CD4-positive, alpha-beta T cell treated with Interleukin-17A for 4 hours (primary cell): Measurements from ENCODE around the gene SAMD4B.

Source experiments
- DNase-seq: peaks from one replicate; pipeline ENCODE4 v3.0.0-alpha.2; 2020; ENCODE audit warnings: mixed read lengths

The SAMD4B gene

DNA sequence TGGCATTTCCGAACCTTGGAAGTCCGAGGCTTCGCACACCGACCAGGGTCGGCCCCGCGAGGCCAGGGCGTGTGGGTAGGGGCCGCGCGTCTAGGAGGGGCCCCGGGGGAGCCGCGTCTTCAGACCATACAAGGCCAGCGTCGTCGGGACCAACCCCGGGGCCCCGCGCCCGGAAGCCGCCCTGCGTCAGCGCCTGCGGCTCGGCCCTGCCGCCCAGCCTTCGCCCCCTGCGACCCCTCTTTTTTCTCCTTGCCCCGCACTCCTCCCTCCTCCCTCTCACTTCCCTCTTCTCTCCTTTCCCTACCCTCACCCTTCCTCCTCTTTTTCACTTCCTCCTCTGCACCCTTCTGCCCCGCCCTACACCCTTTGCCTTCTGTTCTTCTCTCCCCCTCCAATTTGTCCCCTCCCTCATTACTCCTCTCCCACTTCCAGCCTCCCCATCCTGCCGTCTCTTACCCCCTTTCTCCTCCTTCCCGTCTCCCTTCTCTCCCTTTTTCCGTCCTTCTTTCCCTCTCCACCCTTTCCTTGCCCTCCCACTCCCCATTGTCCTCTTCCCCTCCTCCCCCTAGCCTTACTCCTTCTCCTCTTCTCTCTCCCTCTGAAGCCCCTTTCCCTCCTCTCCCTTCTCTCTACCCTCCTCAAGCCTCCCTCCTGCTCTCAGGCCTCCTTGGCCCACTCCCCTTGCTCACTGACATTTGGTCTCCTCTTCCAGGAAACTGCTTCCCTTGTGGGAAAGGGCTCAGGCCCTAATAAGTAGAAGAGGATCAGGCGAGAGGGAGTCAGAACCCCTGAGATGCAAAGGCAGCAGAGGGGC, 68.0 kb downstream of the SAMD4B start:
- peak; percentile 75 for DNase-seq

DNA sequence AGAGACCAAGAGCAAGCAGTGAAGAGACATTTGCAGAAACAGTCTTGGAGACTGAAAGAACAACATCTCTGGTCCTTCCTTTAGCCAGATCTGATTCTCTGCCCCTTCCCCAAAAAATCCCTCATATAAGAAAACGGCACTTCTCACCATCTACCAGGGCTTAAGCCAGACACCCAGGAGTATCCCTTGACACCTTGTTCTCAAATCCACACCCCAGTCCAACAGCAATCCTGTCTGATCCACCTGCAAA, 68.5 kb downstream of the SAMD4B start:
- no peak for DNase-seq

DNA sequence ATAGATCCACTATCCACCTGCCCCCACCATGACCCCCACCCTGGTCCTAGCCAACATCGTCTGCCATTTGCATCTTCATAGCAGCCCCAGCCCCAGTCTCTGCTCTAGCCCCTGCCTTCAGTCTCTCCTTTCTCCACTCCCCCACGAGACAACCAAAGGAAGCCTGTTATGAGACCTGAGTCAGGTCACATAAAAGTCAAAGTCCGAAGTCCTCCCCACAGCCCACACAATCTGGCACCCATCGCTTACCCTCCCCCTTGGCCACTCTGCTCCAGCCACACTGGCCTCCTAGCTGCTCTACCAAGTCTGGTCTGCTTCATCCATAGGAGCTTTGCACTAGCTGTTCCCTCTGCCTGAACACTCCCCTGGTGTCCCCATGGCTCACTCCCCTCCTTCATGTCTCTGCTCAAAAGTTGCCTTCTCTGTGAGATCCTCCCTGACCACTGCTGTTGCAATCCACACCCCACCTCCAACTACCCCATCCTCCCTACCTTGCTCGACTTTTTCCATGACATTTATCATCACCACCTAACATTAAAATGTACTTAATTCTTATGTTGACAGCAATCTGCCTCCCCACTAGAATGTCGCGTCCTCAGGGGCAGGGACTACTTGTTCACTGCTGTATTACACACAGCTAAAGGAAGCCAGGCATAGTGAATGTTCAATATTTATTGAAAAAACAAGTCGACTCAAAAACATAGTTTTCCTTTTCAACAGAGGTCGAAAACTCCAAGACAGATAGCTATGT, 69.0 kb downstream of the SAMD4B start:
- peak; percentile 36 for DNase-seq

DNA sequence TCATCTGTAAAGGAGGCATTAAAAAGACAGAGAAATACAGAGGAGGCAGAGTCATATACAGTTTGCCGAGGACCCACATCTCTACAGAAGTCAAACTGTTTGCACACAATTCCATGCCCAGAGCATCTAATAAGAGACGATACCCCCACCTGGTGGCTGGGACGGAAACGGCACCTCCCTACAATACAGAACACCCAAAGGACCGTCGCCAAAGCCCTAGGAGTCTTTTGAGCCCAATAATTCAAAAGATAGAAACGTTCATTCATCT, 69.5 kb downstream of the SAMD4B start:
- peak; percentile 95 for DNase-seq

DNA sequence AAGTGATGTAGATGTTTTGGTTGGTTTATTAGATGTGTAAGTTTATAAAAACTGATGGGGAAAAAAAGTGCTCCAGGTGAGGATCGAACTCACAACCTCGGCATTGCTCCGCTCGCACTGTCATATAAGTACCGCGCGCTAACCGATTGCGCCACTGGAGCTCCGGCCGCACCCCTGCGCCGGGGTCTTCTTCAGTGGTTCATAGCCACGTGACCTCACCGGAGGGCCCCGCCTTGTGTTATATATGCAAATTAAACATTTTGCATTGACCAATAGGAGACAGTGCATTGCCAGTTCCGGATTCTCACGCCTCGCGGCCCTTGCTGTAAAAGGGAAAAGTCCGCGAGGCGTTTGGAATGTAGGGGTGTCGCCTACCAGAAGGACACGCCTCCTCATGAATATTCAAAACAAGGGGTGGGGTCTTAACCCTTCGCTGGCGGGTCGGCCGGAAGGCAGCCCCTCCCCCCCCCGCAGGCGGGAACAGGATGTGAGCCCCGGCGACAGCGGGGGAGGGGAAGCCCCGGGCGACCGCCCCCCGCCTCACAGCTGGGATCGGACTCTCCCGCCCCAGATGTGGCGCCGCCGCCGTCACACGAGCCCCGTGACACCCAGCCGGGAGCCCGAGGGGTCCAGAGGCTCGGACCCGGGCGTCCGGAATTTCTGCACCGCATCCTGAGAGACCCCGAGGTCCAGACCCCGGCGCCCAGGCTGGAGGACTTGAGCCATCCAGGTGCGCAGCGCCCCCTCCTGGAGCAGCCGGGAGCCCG, 70.1 kb downstream of the SAMD4B start, which contains the start of gene PLEKHG2:
Gene PLEKHG2, plus strand, starts transcription at position 570 of the 767 bp plus-strand sequence. CDS start 1,418 bp downstream, outside the sequence.
- peak; percentile 96 for DNase-seq

DNA sequence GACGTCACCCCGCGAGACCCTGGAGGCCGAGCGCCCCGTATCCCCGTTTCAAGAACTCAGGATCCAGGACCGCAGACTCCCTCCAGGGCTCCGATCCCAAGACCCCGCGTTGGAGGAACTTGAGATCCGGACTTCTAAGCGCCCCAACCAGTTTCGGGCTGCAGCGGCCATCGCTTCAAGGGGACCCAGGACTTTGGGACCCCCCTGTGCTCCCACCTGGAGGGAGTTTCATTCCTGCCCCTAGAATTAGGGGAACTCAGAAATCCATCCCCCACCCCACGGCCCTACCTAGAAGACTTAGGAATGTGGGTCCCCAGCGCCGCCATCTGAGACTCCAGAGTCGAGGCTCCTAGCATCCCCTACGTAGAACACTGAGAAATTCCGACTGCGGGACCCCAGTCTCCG, 70.6 kb downstream of the SAMD4B start:
- no peak for DNase-seq

DNA sequence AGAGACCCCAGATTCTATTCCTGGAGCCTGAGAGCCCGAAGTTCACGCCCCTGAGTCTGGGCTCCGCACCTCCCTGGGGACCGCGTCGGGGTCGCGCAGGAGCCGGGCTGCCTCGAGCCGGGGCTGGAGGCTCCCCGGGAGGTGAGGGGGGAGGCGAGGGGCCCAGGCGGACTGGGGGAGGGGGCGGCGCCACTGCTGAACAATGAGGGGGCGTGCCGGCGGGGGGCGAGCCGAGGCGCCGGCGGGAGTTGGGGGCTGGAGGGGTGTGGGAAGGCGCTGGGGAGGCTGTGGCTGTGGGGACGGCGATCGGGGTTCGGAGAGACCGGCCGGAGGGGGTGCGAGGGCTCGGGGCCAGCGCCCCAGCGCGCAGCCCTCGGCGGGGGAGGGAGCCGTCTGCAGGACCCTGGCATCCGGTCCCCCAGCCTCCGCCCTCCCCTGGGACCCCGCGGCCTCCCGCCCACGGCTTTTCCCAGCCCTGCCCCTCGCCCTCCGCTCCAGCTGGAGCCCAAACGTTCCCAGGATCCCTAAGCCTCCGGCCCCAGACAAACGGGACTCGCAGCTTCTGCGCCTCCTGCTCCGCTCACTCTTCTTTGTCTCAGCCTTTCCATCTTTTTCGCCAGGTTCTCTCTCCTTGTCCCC, 71.2 kb downstream of the SAMD4B start:
- peak; percentile 43 for DNase-seq

DNA sequence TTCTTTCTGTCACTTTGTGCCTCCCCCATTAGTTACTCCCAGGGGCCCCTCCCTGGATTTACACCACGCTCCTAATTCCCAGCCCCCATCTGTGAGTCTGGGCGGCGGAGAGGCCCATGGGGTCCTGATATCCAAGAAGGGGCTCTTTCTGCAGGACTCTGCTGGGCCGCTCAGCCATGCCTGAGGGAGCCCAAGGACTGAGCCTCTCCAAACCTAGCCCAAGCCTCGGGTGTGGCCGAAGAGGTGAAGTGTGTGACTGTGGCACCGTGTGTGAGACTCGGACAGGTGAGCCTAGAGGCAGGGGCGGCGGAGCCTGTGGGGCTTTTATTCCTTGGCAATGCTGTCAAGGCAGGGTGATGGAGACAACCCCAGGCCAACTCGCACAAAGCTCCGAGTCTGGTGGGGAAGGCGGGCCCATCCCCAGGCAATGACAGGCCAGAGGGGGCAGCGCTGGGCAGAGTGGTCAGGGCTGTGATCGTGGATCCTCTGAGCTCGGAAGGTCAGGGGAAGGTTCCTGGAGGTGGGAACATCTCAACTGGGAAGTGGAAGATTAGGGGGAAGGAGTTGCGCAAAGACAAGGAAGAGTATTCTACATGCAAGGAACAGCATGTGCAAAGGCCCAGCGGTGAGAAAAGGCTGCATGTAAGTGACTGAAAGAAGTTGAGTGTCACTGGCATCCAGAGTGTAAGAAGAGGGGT, 71.8 kb downstream of the SAMD4B start:
- peak; percentile 27 for DNase-seq

DNA sequence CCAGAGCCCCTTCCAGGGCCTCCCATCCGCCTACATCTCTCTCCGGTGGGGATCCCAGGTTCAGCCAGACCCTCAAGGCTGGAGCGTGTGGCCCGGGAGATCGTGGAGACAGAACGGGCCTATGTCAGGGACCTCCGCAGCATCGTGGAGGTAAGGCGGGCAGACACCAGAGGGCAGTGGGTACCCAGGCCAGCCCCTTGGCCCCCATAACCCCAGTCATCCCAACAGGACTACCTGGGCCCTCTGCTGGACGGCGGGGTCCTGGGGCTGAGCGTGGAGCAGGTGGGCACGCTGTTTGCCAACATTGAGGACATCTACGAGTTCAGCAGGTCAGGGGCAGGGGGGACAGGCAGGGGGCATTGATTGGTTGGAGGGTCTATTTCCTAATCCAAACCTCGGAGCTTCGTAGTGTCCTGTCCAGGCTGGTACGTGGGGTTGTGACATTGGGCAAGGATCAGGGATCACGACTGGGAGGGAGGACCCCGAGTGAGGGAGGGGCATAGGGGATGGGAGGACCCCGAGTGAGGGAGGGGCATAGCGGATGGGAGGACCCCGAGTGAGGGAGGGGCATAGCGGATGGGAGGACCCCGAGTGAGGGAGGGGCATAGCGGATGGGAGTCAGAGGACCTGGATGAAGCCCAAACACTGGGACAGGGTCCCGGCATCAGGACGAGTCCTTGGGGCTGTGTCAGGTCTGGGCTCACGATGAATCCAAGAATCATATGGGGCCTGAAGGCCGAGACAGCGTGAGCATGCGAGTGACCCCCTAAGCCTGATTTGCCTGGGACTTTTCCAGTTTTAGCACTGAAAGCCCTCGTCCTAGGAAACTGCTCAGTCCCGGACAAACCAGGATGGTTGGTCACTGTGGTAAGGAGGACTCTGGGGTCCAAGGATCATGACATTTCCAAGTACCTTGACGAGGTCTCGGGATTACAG, 73.2 kb downstream of the SAMD4B start:
- no peak for DNase-seq

DNA sequence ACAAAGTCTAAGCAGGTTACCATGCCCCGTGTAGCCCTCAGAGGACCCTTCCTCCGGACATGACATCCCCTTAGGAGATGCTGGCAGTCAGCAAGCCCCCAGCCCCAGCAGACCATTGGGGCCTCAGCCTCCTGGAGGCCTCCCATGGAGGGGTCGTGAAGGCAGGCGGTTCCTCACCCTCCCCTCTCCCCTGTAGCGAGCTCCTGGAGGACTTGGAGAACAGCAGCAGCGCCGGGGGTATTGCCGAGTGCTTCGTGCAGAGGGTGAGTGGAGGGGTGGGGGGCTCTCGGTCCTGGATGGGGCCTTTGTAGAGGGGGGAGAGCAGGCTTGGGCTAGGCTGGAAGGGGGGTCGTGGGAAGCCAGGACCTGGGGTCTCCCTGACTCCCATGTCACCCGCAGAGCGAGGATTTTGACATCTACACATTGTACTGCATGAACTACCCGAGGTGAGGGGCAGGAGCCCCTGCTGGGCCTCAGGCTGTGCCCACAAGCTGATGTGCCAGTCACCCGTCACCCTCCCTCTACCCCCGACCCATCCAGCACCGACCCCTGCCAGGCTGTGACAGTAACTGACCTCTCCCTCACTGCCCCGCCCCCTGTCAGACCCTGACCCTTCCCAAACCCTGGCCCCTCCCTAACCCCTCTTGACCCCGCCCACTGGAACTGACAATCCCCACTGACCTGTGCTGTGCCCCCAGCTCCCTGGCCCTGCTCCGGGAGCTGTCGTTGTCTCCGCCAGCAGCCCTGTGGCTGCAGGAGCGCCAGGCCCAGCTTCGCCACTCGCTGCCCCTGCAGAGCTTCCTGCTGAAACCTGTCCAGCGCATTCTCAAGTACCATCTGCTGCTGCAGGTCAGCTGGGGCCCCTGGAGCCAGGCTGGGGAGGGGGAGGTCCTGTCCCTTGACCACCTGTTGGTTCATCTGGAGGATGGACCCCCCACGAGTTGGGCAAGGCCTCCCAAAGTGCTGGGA, 74.2 kb downstream of the SAMD4B start:
- no peak for DNase-seq

DNA sequence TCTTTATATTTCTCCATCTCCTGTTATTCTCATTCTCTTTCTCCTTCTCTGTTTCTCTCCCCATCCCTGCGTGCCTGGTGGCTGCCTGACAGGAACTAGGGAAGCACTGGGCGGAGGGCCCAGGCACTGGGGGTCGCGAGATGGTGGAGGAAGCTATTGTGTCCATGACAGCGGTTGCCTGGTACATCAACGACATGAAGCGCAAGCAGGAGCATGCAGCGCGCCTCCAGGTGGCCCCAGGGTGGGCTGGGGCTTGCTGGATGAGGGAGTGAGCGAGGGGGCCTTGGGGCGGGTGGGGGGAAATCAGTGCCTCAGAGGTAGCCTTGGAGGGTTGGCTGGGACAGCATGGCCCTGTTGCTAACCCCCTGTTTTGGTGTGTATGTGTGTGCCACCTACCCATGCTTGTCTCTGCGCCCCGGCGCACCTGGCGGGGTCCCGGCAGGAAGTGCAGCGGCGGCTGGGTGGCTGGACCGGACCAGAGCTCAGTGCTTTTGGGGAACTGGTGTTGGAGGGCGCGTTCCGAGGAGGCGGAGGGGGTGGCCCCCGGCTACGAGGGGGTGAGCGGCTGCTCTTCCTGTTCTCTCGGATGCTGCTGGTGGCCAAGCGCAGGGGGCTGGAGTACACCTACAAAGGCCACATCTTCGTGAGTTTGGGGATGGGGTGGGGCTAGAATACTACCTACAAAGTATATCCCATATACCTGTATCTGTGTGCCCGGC, 75.4 kb downstream of the SAMD4B start:
- DNase-seq = no peak

DNA sequence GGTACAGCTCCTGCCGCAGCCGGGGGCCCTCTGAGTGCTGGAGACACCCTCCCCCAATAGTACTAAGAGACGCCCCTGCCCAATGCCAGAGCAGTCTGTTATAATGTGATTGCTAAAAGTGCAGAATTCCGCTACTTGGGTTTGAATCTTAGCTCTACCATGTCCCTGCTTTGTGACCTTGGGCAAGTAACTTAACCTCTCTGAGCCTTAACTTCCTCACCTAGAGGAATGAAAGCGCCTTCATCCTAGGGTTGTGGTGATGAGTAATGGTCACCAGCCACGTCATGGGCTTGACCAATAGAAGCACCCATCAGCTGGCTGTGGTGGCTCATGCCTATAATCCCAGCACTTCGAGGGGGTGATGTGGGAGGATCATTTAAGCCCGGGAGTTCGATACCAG, 76.8 kb downstream of the SAMD4B start:
- no peak for DNase-seq

DNA sequence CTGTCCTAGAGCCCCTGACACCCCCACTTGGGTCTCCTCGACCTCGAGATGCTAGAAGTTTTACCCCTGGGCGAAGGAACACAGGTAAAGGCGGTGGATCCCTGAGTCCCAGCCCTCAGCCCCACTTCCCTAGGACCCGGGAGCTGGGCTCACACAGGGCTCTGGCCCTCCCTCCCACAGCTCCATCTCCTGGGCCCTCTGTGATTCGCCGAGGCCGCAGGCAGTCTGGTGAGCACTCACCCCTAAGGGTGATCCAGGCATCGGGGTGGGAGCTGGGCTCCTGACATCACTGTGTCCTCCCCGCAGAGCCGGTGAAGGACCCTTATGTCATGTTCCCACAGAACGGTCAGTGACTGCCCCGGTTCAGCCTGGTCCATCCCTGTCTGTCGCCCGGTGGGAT, 78.5 kb downstream of the SAMD4B start:
- no peak for DNase-seq

DNA sequence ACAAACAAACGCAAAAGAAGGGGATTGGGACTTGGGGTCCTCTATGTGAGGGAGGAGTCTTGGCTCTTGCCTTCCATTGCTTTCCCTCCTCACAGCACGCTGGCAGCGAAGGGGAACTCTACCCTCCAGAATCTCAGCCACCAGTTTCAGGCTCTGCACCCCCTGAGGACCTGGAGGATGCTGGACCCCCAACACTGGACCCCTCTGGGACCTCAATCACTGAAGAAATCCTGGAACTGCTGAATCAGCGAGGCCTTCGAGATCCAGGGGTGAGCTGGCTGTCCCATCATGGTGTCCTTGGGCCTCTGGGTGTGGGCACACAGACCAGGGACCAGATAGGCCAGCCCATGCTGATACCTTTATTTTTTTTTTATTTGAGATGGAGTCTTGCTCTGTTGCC, 79.8 kb downstream of the SAMD4B start:
- no peak for DNase-seq

DNA sequence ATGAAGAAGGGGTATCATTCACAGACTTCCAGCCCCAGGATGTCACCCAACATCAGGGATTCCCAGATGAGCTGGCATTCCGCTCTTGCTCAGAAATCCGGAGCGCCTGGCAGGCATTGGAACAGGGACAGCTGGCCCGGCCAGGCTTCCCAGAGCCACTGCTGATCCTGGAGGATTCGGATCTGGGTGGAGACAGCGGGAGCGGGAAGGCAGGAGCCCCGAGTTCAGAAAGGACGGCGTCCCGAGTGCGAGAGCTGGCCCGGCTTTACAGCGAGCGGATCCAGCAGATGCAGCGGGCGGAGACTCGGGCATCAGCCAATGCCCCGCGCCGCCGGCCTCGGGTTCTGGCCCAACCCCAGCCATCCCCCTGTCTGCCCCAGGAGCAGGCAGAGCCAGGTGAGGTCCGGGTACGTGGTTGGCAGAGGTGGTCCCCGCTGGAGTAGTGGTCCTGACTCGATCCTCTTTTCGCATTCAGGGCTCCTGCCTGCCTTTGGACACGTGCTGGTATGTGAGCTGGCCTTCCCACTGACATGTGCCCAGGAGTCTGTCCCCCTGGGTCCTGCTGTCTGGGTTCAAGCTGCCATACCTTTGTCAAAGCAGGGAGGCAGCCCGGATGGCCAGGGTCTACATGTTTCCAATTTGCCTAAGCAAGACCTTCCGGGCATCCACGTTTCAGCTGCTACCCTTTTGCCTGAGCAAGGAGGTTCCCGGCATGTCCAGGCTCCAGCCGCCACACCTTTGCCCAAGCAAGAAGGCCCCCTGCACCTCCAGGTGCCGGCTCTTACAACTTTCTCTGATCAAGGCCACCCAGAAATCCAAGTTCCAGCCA, 81.3 kb downstream of the SAMD4B start:
- no peak for DNase-seq

DNA sequence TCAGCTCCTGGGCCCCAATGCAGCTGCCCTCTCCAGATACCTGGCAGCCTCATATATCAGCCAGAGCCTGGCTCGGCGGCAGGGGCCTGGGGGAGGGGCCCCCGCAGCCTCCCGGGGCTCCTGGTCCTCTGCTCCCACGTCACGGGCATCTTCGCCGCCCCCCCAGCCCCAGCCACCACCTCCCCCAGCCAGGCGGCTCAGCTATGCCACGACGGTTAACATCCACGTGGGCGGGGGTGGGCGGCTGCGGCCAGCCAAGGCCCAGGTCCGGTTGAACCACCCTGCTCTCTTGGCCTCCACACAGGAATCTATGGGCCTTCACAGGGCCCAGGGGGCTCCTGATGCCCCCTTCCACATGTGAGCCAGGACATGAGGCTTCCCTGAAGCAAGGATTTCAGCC, 82.7 kb downstream of the SAMD4B start:
- DNase-seq = no peak

DNA sequence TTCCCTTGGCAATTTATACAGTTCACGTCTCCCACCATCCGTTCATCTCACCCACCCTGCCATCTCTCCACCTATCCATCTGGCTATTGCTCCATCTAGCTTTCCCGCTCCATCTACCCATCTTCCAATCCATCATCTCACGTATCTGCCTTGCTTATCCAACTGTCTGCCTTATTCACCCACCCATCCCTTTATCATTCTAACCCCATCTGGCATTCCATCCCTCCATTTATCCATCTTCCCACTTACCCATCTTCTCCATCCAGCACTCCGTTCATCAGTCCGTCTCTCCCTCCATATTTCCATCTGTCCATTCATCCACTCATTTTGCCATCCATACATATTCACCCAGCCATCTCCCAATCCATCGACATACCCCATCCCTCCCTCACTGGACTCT, 83.5 kb downstream of the SAMD4B start:
- no peak for DNase-seq

DNA sequence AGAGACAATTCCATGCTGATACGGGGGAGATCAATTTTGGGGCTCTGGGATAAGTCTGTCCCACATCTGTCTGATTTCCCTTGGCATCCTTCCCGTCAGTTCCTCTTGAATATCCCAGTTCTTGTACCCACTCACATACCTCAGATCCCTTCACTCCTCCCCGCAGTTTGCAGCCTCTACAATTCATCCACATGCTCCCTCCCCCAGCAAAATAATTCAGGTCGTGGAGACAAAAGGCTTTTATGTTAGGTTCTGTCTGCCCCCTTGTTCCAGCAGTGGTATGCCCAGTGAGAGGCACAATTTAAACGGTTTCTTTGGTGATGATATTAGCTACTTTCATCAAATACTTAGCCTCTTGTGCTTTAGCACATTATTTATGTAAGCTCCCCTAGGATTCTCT, 83.9 kb downstream of the SAMD4B start:
- DNase-seq = no peak

DNA sequence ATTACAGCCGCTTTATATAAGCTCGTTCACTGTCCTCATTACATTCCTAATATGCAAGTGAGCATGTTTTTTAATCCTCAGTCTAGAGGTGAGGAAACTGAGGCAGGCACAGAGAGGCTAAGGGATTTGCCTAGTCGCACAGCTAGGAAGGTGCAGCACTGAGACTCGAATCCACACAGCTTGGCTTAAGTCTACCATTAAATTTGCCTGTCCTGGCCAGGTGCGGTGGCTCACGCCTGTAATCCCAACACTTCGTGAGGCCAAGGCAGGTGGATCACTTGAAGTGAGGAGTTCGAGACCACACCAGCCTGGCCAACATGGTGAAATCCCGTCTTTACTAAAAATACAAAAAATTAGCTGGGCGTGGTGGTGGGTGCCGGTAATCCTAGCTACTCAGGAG, 85.5 kb downstream of the SAMD4B start:
- no peak for DNase-seq
